ENCODE data around the gene DKK3. TPM values are rescaled to one million over a fixed set of nuclear protein-coding genes. Genes with fewer than 3 reads are reported as not detected.

DKK3 gene
- total and polyA plus RNA-seq, 2 of the 13 experiments (the other 11 are each of a cell fraction or from before 2014, with no cell fraction given): 0.09 to 0.67 TPM

- H3K79me2 ChIP-seq (ENCODE audit: insufficient read depth, low read length): no peaks in the 10 kb centered on the region
- H3K36me3 ChIP-seq (replicated peaks in 1 of 2; ENCODE audit: control insufficient read depth in 1 of 2, insufficient read depth in 2 of 2, low read length in 2 of 2): no peaks in the 10 kb centered on the region
- H3K4me2 ChIP-seq (ENCODE audit: low read depth, low read length): no peak overlapping the region
- FAIRE-seq: no peak
- BruUV-seq (replicated peaks): no TSS peak
- no peak for DNase-seq (ENCODE audit: low spot score)
- WGBS (ENCODE audit: low lambda C conversion rate): 53% methylated on average over 3 of the region's 3 CpGs
- H3K4me1 ChIP-seq (ENCODE audit: insufficient read depth, low read length): peaks cover 6% of the 10 kb centered on the region; the same call in 1 of the 2 replicates
- in situ Hi-C loops (cut with HindIII; ENCODE audit: extremely low pct_ligation_motif_present, low pct_unique_long_range_greater_than_20kb) (no loop called here), intact Hi-C loops (cut with micrococcal nuclease; ENCODE audit: unreplicated experiment) (no loop called here)
- no peak for TF ChIP-seq PCBP1 (IDR thresholded peaks at IDR 0.05; ENCODE audit: borderline replicate concordance, low read depth, low read length)
- TF ChIP-seq CREM (IDR thresholded peaks at IDR 0.05): no peak
- no peak for TF ChIP-seq CREM (CRISPR knock-in tag; IDR thresholded peaks at IDR 0.05)
- TF ChIP-seq ZNF224 (CRISPR knock-in tag; IDR thresholded peaks at IDR 0.05): no peak
- peaks cover 7 to 33% of the 10 kb centered on the region in 2 experiments; a peak in 2 of 5 replicates for H3K27me3 ChIP-seq (ENCODE audit: control insufficient read depth in 1 of 2, insufficient read depth in 2 of 2, low read length in 2 of 2)
- ATAC-seq: no peak
- CTCF ChIA-PET (ENCODE audit: low intra/inter-chr PET ratio, low total read pairs): no interaction called here
- H3K4me3 ChIP-seq (replicated peaks in 1 of 3; ENCODE audit: insufficient read depth in 1 of 3, low read depth in 2 of 3, low read length in 3 of 3): no peak overlapping the region
- H3K9me3 ChIP-seq (ENCODE audit: low read length): no peaks in the 10 kb centered on the region
- no peaks in the 10 kb centered on the region for H4K20me1 ChIP-seq (ENCODE audit: insufficient read depth, low read length)
- POLR2A ChIA-PET: no interaction called here
- no peak overlapping the region for H3K9ac ChIP-seq (ENCODE audit: insufficient read depth, low read depth, low read length)
- H3K27ac ChIP-seq (ENCODE audit: extremely low read length, insufficient read depth, low read length): no peak overlapping the region
- H2AFZ ChIP-seq (ENCODE audit: low read length): no peak overlapping the region
Measured at GRCh38 chr11:11972730-11973341, 35.6 kb downstream of the DKK3 start.

DNA sequence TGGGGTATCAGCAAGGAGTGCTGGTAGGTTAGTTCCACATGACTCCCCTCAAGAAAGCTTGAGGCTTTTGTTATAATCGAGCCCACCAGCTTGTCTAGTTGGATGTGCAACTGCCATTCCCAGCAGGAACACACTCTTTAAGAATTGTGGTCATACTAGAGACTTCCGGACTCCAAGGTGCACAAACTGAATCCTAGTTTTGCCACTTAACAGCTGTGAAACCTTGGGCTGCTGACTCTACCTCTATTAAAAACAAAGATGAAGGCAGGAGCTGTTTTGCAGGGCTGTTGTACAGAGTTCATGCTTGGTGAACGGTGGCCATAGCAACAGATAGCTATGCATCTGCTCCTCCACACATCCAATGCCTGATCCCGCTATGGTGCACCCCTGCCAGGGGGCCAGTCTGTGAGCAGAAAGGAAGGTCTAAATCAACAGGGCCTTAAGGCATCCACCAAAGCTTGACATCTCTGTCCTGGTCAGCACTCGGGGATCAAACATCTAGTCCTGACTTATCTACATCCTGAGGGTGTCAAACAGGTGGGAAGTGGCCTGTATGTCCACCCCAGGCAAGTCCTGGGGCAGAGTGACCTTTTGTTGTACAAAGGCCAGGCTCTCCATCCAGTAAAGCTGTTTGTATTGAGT is 36.4 kb downstream of the DKK3 start:
- BruUV-seq (replicated peaks): no TSS peak
- Histone ChIP-seq H2AFZ (ENCODE audit: low read length) (no peak overlapping the region), H3K4me2 (ENCODE audit: low read depth, low read length) (no peak overlapping the region), H3K27ac (ENCODE audit: extremely low read length, insufficient read depth, low read length) (no peak overlapping the region), H3K9me3 (ENCODE audit: low read length) (no peaks in the 10 kb centered on the region), H3K27me3 (ENCODE audit: control insufficient read depth in 1 of 2, insufficient read depth in 2 of 2, low read length in 2 of 2) (peaks cover 4 to 37% of the 10 kb centered on the region in 2 experiments; a peak in 2 of 5 replicates), H3K9ac (ENCODE audit: insufficient read depth, low read depth, low read length) (no peak overlapping the region), H3K4me3 (replicated peaks in 1 of 3; ENCODE audit: insufficient read depth in 1 of 3, low read depth in 2 of 3, low read length in 3 of 3) (no peak overlapping the region), H4K20me1 (ENCODE audit: insufficient read depth, low read length) (no peaks in the 10 kb centered on the region), H3K4me1 (ENCODE audit: insufficient read depth, low read length) (peaks cover 6% of the 10 kb centered on the region; the same call in 1 of the 2 replicates), H3K79me2 (ENCODE audit: insufficient read depth, low read length) (no peaks in the 10 kb centered on the region), H3K36me3 (replicated peaks in 1 of 2; ENCODE audit: control insufficient read depth in 1 of 2, insufficient read depth in 2 of 2, low read length in 2 of 2) (no peaks in the 10 kb centered on the region)
- 16% methylated on average over 4 of the region's 5 CpGs for WGBS (ENCODE audit: low lambda C conversion rate)
- no peak for FAIRE-seq
- CTCF ChIA-PET (ENCODE audit: low intra/inter-chr PET ratio, low total read pairs): no interaction called here
- POLR2A ChIA-PET: no interaction called here
- no peak for DNase-seq (ENCODE audit: low spot score)
- no peak for ATAC-seq
- in situ Hi-C loops (cut with HindIII; ENCODE audit: extremely low pct_ligation_motif_present, low pct_unique_long_range_greater_than_20kb) (no loop called here), intact Hi-C loops (cut with micrococcal nuclease; ENCODE audit: unreplicated experiment) (no loop called here)
- no peak for TF ChIP-seq ZHX1 (CRISPR knock-in tag; IDR thresholded peaks at IDR 0.05; ENCODE audit: low read depth)
- TF ChIP-seq, protein P1, sequence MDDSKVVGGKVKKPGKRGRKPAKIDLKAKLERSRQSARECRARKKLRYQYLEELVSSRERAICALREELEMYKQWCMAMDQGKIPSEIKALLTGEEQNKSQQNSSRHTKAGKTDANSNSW (CRISPR knock-in tag; IDR thresholded peaks at IDR 0.05; ENCODE audit: borderline replicate concordance): no peak
- no peak for TF ChIP-seq ZNF33A (CRISPR knock-in tag; IDR thresholded peaks at IDR 0.05; ENCODE audit: borderline replicate concordance)
- TF ChIP-seq ZNF562 (CRISPR knock-in tag; IDR thresholded peaks at IDR 0.05; ENCODE audit: borderline replicate concordance): no peak
- no peak for TF ChIP-seq THAP8 (CRISPR knock-in tag; IDR thresholded peaks at IDR 0.05; ENCODE audit: borderline replicate concordance)
- no peak for TF ChIP-seq MIER3 (CRISPR knock-in tag; IDR thresholded peaks at IDR 0.05; ENCODE audit: borderline replicate concordance)

All from HepG2 (cell line).